H9 (cell line): Measurements from ENCODE around the gene GSG1L. TPM values are rescaled to one million over a fixed set of nuclear protein-coding genes. Genes with fewer than 3 reads are reported as not detected.

Experiments
- DNase-seq: peaks from one replicate; pipeline ENCODE4 v3.0.0-alpha.2; 2017
- H2AFZ ChIP-seq: one replicate; pipeline ENCODE4 v1.6.1; 2013; ENCODE audit warnings: mild to moderate bottlenecking, low read length, control low read depth, moderate library complexity
- H2AK5ac ChIP-seq: 2 replicates; pipeline ENCODE4 v1.6.1; 2013; ENCODE audit warnings: low read length, control low read depth, mixed read lengths; ENCODE audit not compliant: insufficient read length
- H2BK120ac ChIP-seq: one replicate; pipeline ENCODE4 v1.6.1; 2013; ENCODE audit warnings: low read depth, mild to moderate bottlenecking, low read length, control low read depth, inconsistent platforms; ENCODE audit not compliant: poor library complexity, severe bottlenecking
- H2BK12ac ChIP-seq: 2 replicates; pipeline ENCODE4 v1.6.1; 2013; ENCODE audit warnings: low read length, control low read depth, mixed read lengths, low read depth; ENCODE audit not compliant: insufficient read length
- H2BK15ac ChIP-seq: 2 replicates; pipeline ENCODE4 v1.6.1; 2013; ENCODE audit warnings: low read depth, low read length, control low read depth
- H2BK20ac ChIP-seq: one replicate; pipeline ENCODE4 v1.6.1; 2013; ENCODE audit warnings: low read depth, mild to moderate bottlenecking, low read length, control low read depth, inconsistent platforms; ENCODE audit not compliant: poor library complexity, severe bottlenecking
- H2BK5ac ChIP-seq: 2 replicates; pipeline ENCODE4 v1.6.1; 2013; ENCODE audit warnings: low read length, control low read depth, mixed read lengths; ENCODE audit not compliant: insufficient read length
- H3K14ac ChIP-seq: 2 replicates; pipeline ENCODE4 v1.6.1; 2013; ENCODE audit warnings: low read length, control low read depth; ENCODE audit not compliant: insufficient read depth
- H3K18ac ChIP-seq: 2 replicates; pipeline ENCODE4 v1.6.1; 2013; ENCODE audit warnings: low read depth, mild to moderate bottlenecking, mixed read lengths, low read length, control low read depth; ENCODE audit not compliant: insufficient read length
- H3K23ac ChIP-seq: 2 replicates; pipeline ENCODE4 v1.6.1; 2013; ENCODE audit warnings: low read length, control low read depth, mixed read lengths, low read depth; ENCODE audit not compliant: insufficient read length
- H3K23me2 ChIP-seq: 2 replicates; pipeline ENCODE4 v1.6.1; 2013; ENCODE audit warnings: low read depth, mild to moderate bottlenecking, mixed read lengths, low read length, control low read depth; ENCODE audit not compliant: insufficient read length, poor library complexity, severe bottlenecking
- H3K27ac ChIP-seq: 2 replicates; pipeline ENCODE4 v1.5.1; 2013; ENCODE audit warnings: low read length, control low read depth, mixed read lengths, low read depth; ENCODE audit not compliant: insufficient read length
- H3K27me3 ChIP-seq: 2 replicates; pipeline ENCODE4 v1.6.1; 2013; ENCODE audit warnings: low read length, control low read depth, inconsistent platforms; ENCODE audit not compliant: insufficient read depth
- H3K4ac ChIP-seq: 2 replicates; pipeline ENCODE4 v1.6.1; 2013; ENCODE audit warnings: low read depth, mild to moderate bottlenecking, control low read depth, inconsistent platforms, low read length, moderate library complexity
- H3K4me1 ChIP-seq: 2 replicates; pipeline ENCODE4 v1.6.1; 2013; ENCODE audit warnings: low read length, control low read depth, inconsistent platforms; ENCODE audit not compliant: insufficient read depth
- H3K4me2 ChIP-seq: 2 replicates; pipeline ENCODE4 v1.6.1; 2013; ENCODE audit warnings: low read length, control low read depth, mixed read lengths; ENCODE audit not compliant: insufficient read length, insufficient read depth
- H3K56ac ChIP-seq: 2 replicates; pipeline ENCODE4 v1.6.1; 2013; ENCODE audit warnings: low read depth, mild to moderate bottlenecking, mixed read lengths, low read length, control low read depth; ENCODE audit not compliant: insufficient read length
- H3K79me1 ChIP-seq: 2 replicates; pipeline ENCODE4 v1.6.1; 2013; ENCODE audit warnings: low read depth, mild to moderate bottlenecking, moderate library complexity, low read length, control low read depth, inconsistent platforms; ENCODE audit not compliant: insufficient read depth, poor library complexity, severe bottlenecking
- H3K79me2 ChIP-seq: 2 replicates; pipeline ENCODE4 v1.6.1; 2013; ENCODE audit warnings: low read length, control low read depth, inconsistent platforms; ENCODE audit not compliant: insufficient read depth
- H3K9ac ChIP-seq: 2 replicates; pipeline ENCODE4 v1.6.1; 2013; ENCODE audit warnings: low read length, control low read depth, mixed read lengths; ENCODE audit not compliant: insufficient read length; ENCODE audit errors: extremely low read depth
- H3K9me3 ChIP-seq: one replicate; pipeline ENCODE4 v1.6.1; 2013; ENCODE audit warnings: low read depth, low read length, inconsistent platforms; ENCODE audit not compliant: control insufficient read depth
- H3T11ph ChIP-seq: one replicate; pipeline ENCODE4 v1.6.1; 2013; ENCODE audit warnings: mild to moderate bottlenecking, low read length, control low read depth, inconsistent platforms
- H4K20me1 ChIP-seq: one replicate; pipeline ENCODE4 v1.6.1; 2013; ENCODE audit not compliant: control insufficient read depth, insufficient read length, insufficient read depth
- H4K5ac ChIP-seq: 2 replicates; pipeline ENCODE4 v1.6.1; 2013; ENCODE audit warnings: low read depth, mild to moderate bottlenecking, mixed read lengths, low read length, control low read depth; ENCODE audit not compliant: insufficient read length
- H4K8ac ChIP-seq: replicated peaks from 2 replicates; pipeline ENCODE4 v1.6.1; 2013; ENCODE audit warnings: low read length, control low read depth, mixed read lengths, low read depth; ENCODE audit not compliant: insufficient read length
- H4K91ac ChIP-seq: 2 replicates; pipeline ENCODE4 v1.6.1; 2013; ENCODE audit warnings: low read depth, mild to moderate bottlenecking, moderate library complexity, mixed read lengths, low read length, control low read depth; ENCODE audit not compliant: insufficient read length
- H3K27ac Mint-ChIP-seq, 3 experiments: 2 replicates in 2 of 3; 3 replicates in 1 of 3; pipeline ENCODE4 v1.8.0; 2020 to 2021; ENCODE audit warnings: mixed read lengths in 3 of 3, mild to moderate bottlenecking in 1 of 3, moderate library complexity in 1 of 3
- H3K27me3 Mint-ChIP-seq: 2 replicates; pipeline ENCODE4 v1.8.0; 2021; ENCODE audit warnings: low read depth, mild to moderate bottlenecking, moderate library complexity, mixed read lengths
- H3K36me3 Mint-ChIP-seq, 3 experiments: 2 replicates in 2 of 3; 3 replicates in 1 of 3; pipeline ENCODE4 v1.8.0; 2020 to 2021; ENCODE audit warnings: low read depth in 3 of 3, mixed read lengths in 3 of 3; ENCODE audit not compliant: insufficient read depth in 1 of 3
- H3K4me1 Mint-ChIP-seq, 2 experiments: 2 replicates each; pipeline ENCODE4 v1.8.0; 2020; ENCODE audit warnings: mixed read lengths in 2 of 2
- H3K4me3 Mint-ChIP-seq, 2 experiments: 2 replicates in 1 of 2; 3 replicates in 1 of 2; pipeline ENCODE4 v1.8.0; 2020 to 2021; ENCODE audit warnings: mild to moderate bottlenecking in 2 of 2, mixed read lengths in 2 of 2, moderate library complexity in 1 of 2
- H3K9me3 Mint-ChIP-seq, 2 experiments: 2 replicates in 1 of 2; 3 replicates in 1 of 2; pipeline ENCODE4 v1.8.0; 2020; ENCODE audit warnings: mild to moderate bottlenecking in 2 of 2, mixed read lengths in 2 of 2, moderate library complexity in 1 of 2
- WGBS: extraction: QIAGEN DNeasy Blood & Tissue Kit; methylation state at CpG from one replicate; pipeline ENCODE4 v1.1.7; 2013; ENCODE audit warnings: missing lambda C conversion rate, low lambda C conversion rate, mixed read lengths; ENCODE audit not compliant: insufficient read length; ENCODE audit errors: extremely low coverage; 5-methylcytosine and 5-hydroxymethylcytosine counted together
- total RNA-seq: library from RNA; stranded (reverse); gene quantifications from 2 replicates; pipeline ENCODE4 v1.2.1, GENCODE V29; 2021
- TF ChIP-seq, protein P1 (sequence below): fragments of 200-600 bp; sonication (generic); conservative IDR thresholded peaks from 3 replicates; pipeline ENCODE4 v1.8.0; 2021; ENCODE audit warnings: antibody characterized with exemption, mild to moderate bottlenecking

GSG1L gene
- total RNA-seq, 1 experiment from 2014 or later: 0.35 TPM

DNA sequence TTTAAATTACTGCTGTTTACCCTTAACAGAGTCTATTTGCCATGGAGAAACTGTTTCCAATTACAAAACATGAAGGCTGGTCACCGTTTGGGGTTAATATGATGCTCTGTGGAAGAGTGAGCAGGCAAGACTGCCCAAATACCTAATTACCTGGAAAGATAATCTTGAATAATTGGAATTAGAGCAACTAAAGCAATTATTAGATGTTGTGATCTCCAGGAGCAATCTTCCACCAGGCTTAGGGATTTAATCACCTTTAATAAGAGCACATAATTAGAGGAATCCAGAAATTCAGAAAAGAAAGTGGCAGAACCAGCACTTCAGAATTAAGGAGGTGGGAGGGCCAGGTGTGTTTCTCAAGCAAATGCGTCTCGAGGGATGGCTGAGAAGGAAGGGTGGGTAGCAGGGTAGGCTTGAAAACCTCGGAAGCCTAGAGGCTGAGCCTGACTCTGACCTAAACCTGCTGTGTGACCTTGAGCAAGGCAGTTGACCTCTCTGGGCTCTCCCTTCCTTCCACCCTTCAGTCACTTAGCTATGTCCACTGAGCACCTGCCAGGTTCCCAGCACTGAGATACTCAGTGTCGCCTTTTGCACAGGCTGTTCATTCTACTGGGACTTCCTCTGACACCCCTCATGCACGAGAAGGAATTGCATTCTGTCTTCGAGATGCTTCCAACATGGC lies 113.2 kb downstream of the GSG1L start:
- Histone ChIP-seq H3K79me1 (no peaks in the 10 kb centered on the region), H4K91ac (no peak overlapping the region), H2AK5ac (no peak overlapping the region), H4K5ac (no peak overlapping the region), H3K27me3 (no peaks in the 10 kb centered on the region), H3K9ac (no peak overlapping the region), H4K20me1 (no peaks in the 10 kb centered on the region), H3K18ac (no peak overlapping the region), H2BK20ac (no peak overlapping the region), H3K79me2 (no peaks in the 10 kb centered on the region), H3K4me1 (no peaks in the 10 kb centered on the region), H3T11ph (no peak overlapping the region), H3K4me2 (no peak overlapping the region), H4K8ac (no peak overlapping the region), H2BK5ac (no peak overlapping the region), H3K56ac (no peak overlapping the region), H2BK15ac (no peak overlapping the region), H3K23me2 (no peaks in the 10 kb centered on the region), H3K4ac (no peak overlapping the region), H3K9me3 (no peaks in the 10 kb centered on the region), H2BK120ac (no peak overlapping the region), H3K14ac (no peak overlapping the region), H3K27ac (no peak overlapping the region), H3K23ac (no peak overlapping the region), H2BK12ac (no peak overlapping the region), H2AFZ (no peak overlapping the region)
- no CpG with 5 or more reads among the region's 7 CpGs for WGBS
- peaks cover 5 to 6% of the 10 kb centered on the region in 2 experiments for H3K9me3 Mint-ChIP-seq
- TF ChIP-seq, protein P1, sequence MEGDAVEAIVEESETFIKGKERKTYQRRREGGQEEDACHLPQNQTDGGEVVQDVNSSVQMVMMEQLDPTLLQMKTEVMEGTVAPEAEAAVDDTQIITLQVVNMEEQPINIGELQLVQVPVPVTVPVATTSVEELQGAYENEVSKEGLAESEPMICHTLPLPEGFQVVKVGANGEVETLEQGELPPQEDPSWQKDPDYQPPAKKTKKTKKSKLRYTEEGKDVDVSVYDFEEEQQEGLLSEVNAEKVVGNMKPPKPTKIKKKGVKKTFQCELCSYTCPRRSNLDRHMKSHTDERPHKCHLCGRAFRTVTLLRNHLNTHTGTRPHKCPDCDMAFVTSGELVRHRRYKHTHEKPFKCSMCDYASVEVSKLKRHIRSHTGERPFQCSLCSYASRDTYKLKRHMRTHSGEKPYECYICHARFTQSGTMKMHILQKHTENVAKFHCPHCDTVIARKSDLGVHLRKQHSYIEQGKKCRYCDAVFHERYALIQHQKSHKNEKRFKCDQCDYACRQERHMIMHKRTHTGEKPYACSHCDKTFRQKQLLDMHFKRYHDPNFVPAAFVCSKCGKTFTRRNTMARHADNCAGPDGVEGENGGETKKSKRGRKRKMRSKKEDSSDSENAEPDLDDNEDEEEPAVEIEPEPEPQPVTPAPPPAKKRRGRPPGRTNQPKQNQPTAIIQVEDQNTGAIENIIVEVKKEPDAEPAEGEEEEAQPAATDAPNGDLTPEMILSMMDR: no peak
- H3K36me3 Mint-ChIP-seq: no peaks in the 10 kb centered on the region
- peaks cover 0 to under 1% of the 10 kb centered on the region in 2 experiments; a peak in 2 of 4 replicates for H3K4me1 Mint-ChIP-seq
- no peak overlapping the region for H3K27ac Mint-ChIP-seq
- H3K27me3 Mint-ChIP-seq: peaks cover 33% of the 10 kb centered on the region
- H3K4me3 Mint-ChIP-seq: no peak overlapping the region
- no peak for DNase-seq
